Chondrocyte (in vitro differentiated cells): Measurements from ENCODE around the gene KLF16. TPM values are rescaled to one million over a fixed set of nuclear protein-coding genes. Genes with fewer than 3 reads are reported as not detected.

Source experiments
- DNase-seq: peaks from one replicate; pipeline ENCODE4 v3.0.0; 2021; ENCODE audit warnings: mixed read lengths, low spot score
- H3K27ac Mint-ChIP-seq: one replicate; pipeline ENCODE4 v1.8.0; 2021; ENCODE audit warnings: mild to moderate bottlenecking, moderate library complexity, mixed read lengths; ENCODE audit not compliant: unreplicated experiment
- H3K27me3 Mint-ChIP-seq: 2 replicates; pipeline ENCODE4 v1.8.0; 2021; ENCODE audit warnings: low read depth, mixed read lengths
- H3K36me3 Mint-ChIP-seq: 2 replicates; pipeline ENCODE4 v1.8.0; 2021; ENCODE audit warnings: low read depth, mixed read lengths
- H3K4me1 Mint-ChIP-seq: 2 replicates; pipeline ENCODE4 v1.8.0; 2021; ENCODE audit warnings: low read depth, mild to moderate bottlenecking, mixed read lengths
- H3K4me3 Mint-ChIP-seq: one replicate; pipeline ENCODE4 v1.8.0; 2021; ENCODE audit warnings: mild to moderate bottlenecking, moderate library complexity, mixed read lengths; ENCODE audit not compliant: unreplicated experiment
- H3K9me3 Mint-ChIP-seq: 2 replicates; pipeline ENCODE4 v1.8.0; 2021; ENCODE audit warnings: low read depth, mixed read lengths
- total RNA-seq: library from RNA; stranded (reverse); gene quantifications from 3 replicates; pipeline ENCODE4 v1.2.1, GENCODE V29; 2021
- TF ChIP-seq, protein P1 (sequence below): fragments of 200-600 bp; sonication (generic); IDR thresholded peaks from 2 replicates; pipeline ENCODE4 v1.5.0; 2021; ENCODE audit warnings: antibody characterized with exemption, mild to moderate bottlenecking, moderate library complexity

The KLF16 gene
- total RNA-seq, 1 donor from 2014 or later = 38.9 TPM

DNA sequence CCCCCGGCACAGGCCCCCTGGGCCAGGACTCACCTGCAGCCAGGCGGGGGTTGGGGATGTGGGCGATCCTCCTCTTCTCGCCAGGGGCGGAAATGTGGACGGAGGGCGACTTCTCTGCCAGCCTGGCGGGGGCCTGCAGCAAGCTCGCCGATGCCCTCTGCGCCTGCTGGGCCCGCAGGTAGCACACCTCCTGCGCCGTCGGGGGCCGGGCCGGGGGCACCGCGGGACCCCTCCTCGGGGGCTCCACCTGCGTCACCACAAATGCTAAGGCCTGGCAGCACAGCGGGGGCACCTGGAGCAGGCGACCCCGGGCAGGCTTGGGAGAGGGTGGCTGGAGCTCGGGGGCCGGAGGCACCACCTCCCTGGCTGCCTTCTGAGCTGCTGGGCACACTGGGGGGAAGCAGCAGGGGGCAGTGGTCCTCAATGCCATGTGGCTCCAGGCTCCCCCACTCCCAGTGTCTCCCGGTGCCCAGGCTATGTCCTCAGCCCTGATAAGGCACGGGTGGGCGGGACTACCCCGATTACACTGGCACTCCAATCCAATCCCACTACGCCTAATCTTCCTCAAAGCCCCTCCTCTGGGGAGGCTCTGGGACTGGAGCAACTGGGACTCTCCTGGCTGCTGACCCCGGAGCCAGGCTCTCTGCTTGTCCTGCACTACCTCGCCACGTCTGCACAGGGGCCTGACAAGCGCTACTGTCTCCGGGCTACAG is 39.7 kb downstream of the KLF16 start:
- no peak for DNase-seq
- TF ChIP-seq, protein P1, sequence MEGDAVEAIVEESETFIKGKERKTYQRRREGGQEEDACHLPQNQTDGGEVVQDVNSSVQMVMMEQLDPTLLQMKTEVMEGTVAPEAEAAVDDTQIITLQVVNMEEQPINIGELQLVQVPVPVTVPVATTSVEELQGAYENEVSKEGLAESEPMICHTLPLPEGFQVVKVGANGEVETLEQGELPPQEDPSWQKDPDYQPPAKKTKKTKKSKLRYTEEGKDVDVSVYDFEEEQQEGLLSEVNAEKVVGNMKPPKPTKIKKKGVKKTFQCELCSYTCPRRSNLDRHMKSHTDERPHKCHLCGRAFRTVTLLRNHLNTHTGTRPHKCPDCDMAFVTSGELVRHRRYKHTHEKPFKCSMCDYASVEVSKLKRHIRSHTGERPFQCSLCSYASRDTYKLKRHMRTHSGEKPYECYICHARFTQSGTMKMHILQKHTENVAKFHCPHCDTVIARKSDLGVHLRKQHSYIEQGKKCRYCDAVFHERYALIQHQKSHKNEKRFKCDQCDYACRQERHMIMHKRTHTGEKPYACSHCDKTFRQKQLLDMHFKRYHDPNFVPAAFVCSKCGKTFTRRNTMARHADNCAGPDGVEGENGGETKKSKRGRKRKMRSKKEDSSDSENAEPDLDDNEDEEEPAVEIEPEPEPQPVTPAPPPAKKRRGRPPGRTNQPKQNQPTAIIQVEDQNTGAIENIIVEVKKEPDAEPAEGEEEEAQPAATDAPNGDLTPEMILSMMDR = no peak
- H3K9me3 Mint-ChIP-seq = no peaks in the 10 kb centered on the region
- H3K36me3 Mint-ChIP-seq = peaks cover 8% of the 10 kb centered on the region
- H3K27me3 Mint-ChIP-seq = no peaks in the 10 kb centered on the region
- no peak overlapping the region for H3K4me3 Mint-ChIP-seq
- H3K27ac Mint-ChIP-seq = no peak overlapping the region
- peaks cover 5% of the 10 kb centered on the region for H3K4me1 Mint-ChIP-seq

DNA sequence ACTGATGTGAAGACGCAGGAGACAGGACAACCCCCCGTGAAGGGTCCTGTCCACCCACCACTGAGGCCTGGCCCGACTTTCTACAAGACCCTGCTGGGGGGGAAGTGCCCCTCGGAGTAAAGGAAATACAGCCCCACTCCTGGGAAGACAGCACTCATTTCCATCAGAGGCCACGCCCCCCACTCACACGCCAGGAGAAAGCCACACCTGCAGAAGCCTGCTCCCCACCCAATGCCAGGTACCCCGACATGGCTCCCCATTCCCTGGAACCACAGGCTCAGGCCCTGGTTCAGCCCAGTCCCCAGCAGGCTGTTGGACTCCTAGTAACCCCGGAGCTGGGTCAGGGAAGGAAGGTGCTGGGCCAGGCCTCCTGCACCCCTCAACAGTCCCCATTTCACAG is 40.4 kb downstream of the KLF16 start:
- H3K27me3 Mint-ChIP-seq = no peaks in the 10 kb centered on the region

DNA sequence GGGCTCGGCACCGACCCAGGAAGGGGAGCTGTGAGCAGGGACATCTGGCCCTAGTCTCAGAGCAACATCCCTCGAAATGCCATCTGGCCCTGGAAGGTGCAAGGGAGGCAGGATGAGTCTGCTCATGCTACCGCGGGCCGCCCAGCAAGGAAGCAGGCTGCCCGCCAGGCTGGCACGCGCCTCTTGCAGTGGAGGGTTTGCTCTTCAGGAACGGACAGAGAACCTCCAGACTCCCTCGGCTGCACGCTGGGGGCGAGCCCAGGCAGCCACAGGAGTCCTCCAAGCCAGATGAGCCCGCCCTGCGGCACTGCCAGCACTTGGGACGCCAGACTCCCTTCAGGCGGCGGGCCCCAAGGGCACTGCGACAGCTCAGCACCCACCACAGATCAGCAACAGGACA is 41.2 kb downstream of the KLF16 start:
- H3K27ac Mint-ChIP-seq = no peak overlapping the region
- no peak overlapping the region for H3K4me3 Mint-ChIP-seq

More for the DNA sequence above, 40.4 kb downstream of the KLF16 start:
- Mint-ChIP-seq H3K4me1 (peaks cover 5% of the 10 kb centered on the region), H3K9me3 (no peaks in the 10 kb centered on the region), H3K36me3 (peaks cover 10% of the 10 kb centered on the region), H3K4me3 (no peak overlapping the region), H3K27ac (no peak overlapping the region)
- TF ChIP-seq, protein P1 = no peak
- DNase-seq = no peak

DNA sequence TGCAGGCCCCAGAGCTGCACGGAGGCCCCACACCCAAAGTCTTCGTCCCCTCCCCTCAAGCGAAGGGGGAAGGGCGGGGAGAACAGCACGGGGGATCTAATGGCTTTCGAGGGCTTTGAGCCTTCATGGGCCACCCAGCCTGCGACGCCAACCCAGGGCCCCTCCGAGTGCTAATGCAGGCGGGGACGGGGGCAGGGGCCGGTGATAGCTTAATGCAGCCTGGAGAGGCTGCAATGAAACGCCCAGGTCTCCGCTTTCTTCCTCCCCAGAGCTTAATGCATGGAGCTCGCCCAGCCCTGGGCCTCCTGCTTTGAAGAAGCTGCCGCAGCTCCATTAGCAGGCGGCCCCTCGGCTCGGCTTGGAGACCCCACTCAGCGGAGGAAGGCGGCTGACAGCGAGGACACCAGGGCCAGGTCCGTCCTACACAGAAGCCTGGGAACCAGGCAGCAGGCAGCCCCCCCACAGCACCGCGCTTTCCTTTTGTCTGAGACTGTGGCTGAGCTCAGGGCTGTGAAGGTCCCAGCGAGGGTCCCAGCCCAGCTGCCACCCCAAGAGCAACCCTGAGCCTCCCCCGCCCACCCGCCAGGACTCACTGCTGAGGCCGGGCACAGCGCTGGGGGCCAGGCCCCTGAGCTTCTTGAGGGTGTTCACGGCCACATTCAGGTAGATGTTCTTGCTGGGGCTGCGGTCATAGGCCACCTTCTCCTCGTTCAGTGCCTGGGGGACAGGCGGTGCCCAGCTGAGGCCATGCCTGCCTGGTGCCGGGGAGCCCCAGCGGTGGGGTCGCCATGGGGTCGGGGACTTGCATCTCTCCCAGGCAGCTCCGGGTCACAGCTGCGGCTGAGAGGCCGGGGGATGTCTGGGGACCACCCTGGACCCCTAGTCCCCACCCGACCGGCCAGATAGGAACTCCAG is 43.8 kb downstream of the KLF16 start:
- no peak overlapping the region for H3K27ac Mint-ChIP-seq

More for the DNA sequence above, 41.2 kb downstream of the KLF16 start:
- H3K4me1 Mint-ChIP-seq = peaks cover 5% of the 10 kb centered on the region
- H3K9me3 Mint-ChIP-seq = no peaks in the 10 kb centered on the region
- H3K36me3 Mint-ChIP-seq = peaks cover 10% of the 10 kb centered on the region
- TF ChIP-seq, protein P1 = no peak
- DNase-seq = no peak
- H3K27me3 Mint-ChIP-seq = no peaks in the 10 kb centered on the region

More for the DNA sequence above, 43.8 kb downstream of the KLF16 start:
- no peak for DNase-seq
- H3K36me3 Mint-ChIP-seq = peaks cover 9% of the 10 kb centered on the region
- no peak overlapping the region for H3K4me3 Mint-ChIP-seq
- no peaks in the 10 kb centered on the region for H3K4me1 Mint-ChIP-seq
- TF ChIP-seq, protein P1 = no peak
- no peaks in the 10 kb centered on the region for H3K27me3 Mint-ChIP-seq
- H3K9me3 Mint-ChIP-seq = no peaks in the 10 kb centered on the region
